T-cell (primary cell): ENCODE data around the gene CD2. TPM values are rescaled to one million over a fixed set of nuclear protein-coding genes. Genes with fewer than 3 reads are reported as not detected.
A peak's percentile ranks its signal among the peaks of the same experiment; 100 is the strongest.

ENCODE experiments used
- ATAC-seq, 4 experiments: fragments of 200-7000 bp in 3 of 4; fragments of 150-1000 bp in 1 of 4; cut with Tn5 transposase; replicated peaks in 1 of 4; 1 replicate in 3 of 4; 2 replicates in 1 of 4; pipeline ENCODE4 v1.10.0; 2021; ENCODE audit warnings: moderate library complexity in 3 of 4, mild to moderate bottlenecking in 2 of 4, moderate number of reproducible peaks in 1 of 4
- CTCF ChIA-PET, 2 donors: fragments of 300-600 bp; sonication (Branson Sonifier 250); formaldehyde crosslinking; loops; one replicate each; lab custom pipeline; 2022; ENCODE audit warnings: antibody characterized with exemption in 2 of 2; lab: Charles Lee
- POLR2A ChIA-PET, 2 donors: fragments of 300-600 bp; sonication (Branson Sonifier 250); formaldehyde crosslinking; loops; one replicate each; lab custom pipeline; 2022; ENCODE audit warnings: antibody characterized with exemption in 2 of 2; lab: Charles Lee
- DNase-seq, 35 experiments: peaks; one replicate each; pipeline versions ENCODE4 v3.0.0 to v3.0.0-alpha.2; 2013 to 2023
- H3K27ac ChIP-seq: one replicate; pipeline ENCODE4 v1.5.1; 2013; ENCODE audit warnings: low read length
- H3K27me3 ChIP-seq, 2 experiments: replicated peaks in 1 of 2; 1 replicate in 1 of 2; 2 replicates in 1 of 2; pipeline versions ENCODE4 v1.6.1 to v1.7.0; 2013; ENCODE audit warnings: low read length in 1 of 2, mixed read lengths in 1 of 2; ENCODE audit not compliant: control insufficient read depth in 2 of 2, insufficient read depth in 2 of 2; ENCODE audit errors: extremely low read depth in 1 of 2
- H3K36me3 ChIP-seq, 2 donors: 1 replicate in 1 of 2; 2 replicates in 1 of 2; pipeline versions ENCODE4 v1.6.1 to v1.7.0; 2013; ENCODE audit warnings: low read length in 1 of 2; ENCODE audit not compliant: control insufficient read depth in 2 of 2, insufficient read depth in 1 of 2; ENCODE audit errors: extremely low read depth in 1 of 2
- H3K4me1 ChIP-seq, 2 experiments: 1 replicate in 1 of 2; 2 replicates in 1 of 2; pipeline versions ENCODE4 v1.6.1 to v1.7.0; 2013; ENCODE audit warnings: low read length in 2 of 2, mixed read lengths in 1 of 2; ENCODE audit not compliant: insufficient read depth in 2 of 2, control insufficient read depth in 1 of 2; ENCODE audit errors: extremely low read depth in 1 of 2
- H3K4me3 ChIP-seq, 2 donors: 1 replicate in 1 of 2; 2 replicates in 1 of 2; pipeline versions ENCODE4 v1.5.1 to v1.7.0; 2013; ENCODE audit warnings: mild to moderate bottlenecking in 2 of 2, low read length in 1 of 2, moderate library complexity in 1 of 2; ENCODE audit not compliant: control insufficient read depth in 1 of 2; ENCODE audit errors: extremely low read depth in 1 of 2
- H3K9me3 ChIP-seq: 2 replicates; pipeline ENCODE4 v1.7.0; 2013
- H3K27ac Mint-ChIP-seq, 2 donors: one replicate each; pipeline ENCODE4 v1.8.0; 2020 to 2021; ENCODE audit warnings: mild to moderate bottlenecking in 2 of 2, mixed read lengths in 2 of 2
- H3K27me3 Mint-ChIP-seq, 2 donors: one replicate each; pipeline ENCODE4 v1.8.0; 2021 to 2022; ENCODE audit warnings: mixed read lengths in 2 of 2
- H3K36me3 Mint-ChIP-seq: one replicate; pipeline ENCODE4 v1.8.0; 2021; ENCODE audit warnings: mixed read lengths
- H3K4me1 Mint-ChIP-seq, 3 donors: one replicate each; pipeline ENCODE4 v1.8.0; 2020 to 2022; ENCODE audit warnings: mixed read lengths in 3 of 3, mild to moderate bottlenecking in 1 of 3
- H3K4me3 Mint-ChIP-seq, 3 donors: one replicate each; pipeline ENCODE4 v1.8.0; 2020 to 2022; ENCODE audit warnings: mild to moderate bottlenecking in 3 of 3, mixed read lengths in 3 of 3, moderate library complexity in 3 of 3
- H3K9me3 Mint-ChIP-seq, 3 donors: one replicate each; pipeline ENCODE4 v1.8.0; 2020 to 2022; ENCODE audit warnings: mixed read lengths in 3 of 3
- WGBS: methylation state at CpG from one replicate; pipeline ENCODE4 v1.1.5; 2013; ENCODE audit warnings: missing lambda C conversion rate; ENCODE audit not compliant: insufficient coverage; 5-methylcytosine and 5-hydroxymethylcytosine counted together
- total RNA-seq, 35 experiments: library from RNA in 6 of 35; stranded (reverse) in 6 of 35; fragments of 120-200 nt in 1 of 35; gene quantifications; one replicate each; pipeline versions ENCODE4 v1.2.1 to v1.2.4 and lab custom pipeline; 2013 to 2026

The CD2 gene
- total RNA-seq, 5 donors from 2014 or later (not counting 1 experiment from before 2014, with no cell fraction given): 119 to 209 (median 158) TPM

GRCh38 chr1:116806671-116807070 is 52.4 kb downstream of the CD2 start:
- peaks cover 8 to 72% of the 10 kb centered on the region in 2 experiments for H3K4me1 ChIP-seq
- H3K9me3 ChIP-seq: no peaks in the 10 kb centered on the region
- ChIA-PET CTCF (interaction anchor here in 1 of 2 donors (0.8 to 1.3 kb wide), 4 partner anchors 9 to 69 kb away, joined by 3 to 6 read pairs (median 4); no protein-coding TSS in a partner anchor), POLR2A (interaction anchor here (0.7 to 1.2 kb wide), 4 partner anchors 9 to 52 kb away, joined by 3 to 4 read pairs (median 3); partner anchors contain the start of gene CD2 (in 1 of the 2))
- no peaks in the 10 kb centered on the region for H3K36me3 Mint-ChIP-seq
- H3K4me3 ChIP-seq: peak overlapping the region in 1 of 2 donors; percentile 22
- no peaks in the 10 kb centered on the region for H3K36me3 ChIP-seq
- no peak for ATAC-seq
- peak overlapping the region; percentile 87 for H3K27ac ChIP-seq
- no CpG with 5 or more reads among the region's 4 CpGs for WGBS
- H3K27me3 ChIP-seq: no peaks in the 10 kb centered on the region
- peak overlapping the region; percentile 61 to 72 (median 64) for H3K4me3 Mint-ChIP-seq
- peak in 1 of 35 experiments; percentile 40 for DNase-seq
- peak overlapping the region; percentile 95 to 99 for H3K27ac Mint-ChIP-seq
- H3K27me3 Mint-ChIP-seq: no peaks in the 10 kb centered on the region
- peaks cover 0 to 2% (median under 1%) of the 10 kb centered on the region in 3 donors for H3K9me3 Mint-ChIP-seq
- peaks cover 71 to 91% (median 91%) of the 10 kb centered on the region in 3 donors for H3K4me1 Mint-ChIP-seq

DNA sequence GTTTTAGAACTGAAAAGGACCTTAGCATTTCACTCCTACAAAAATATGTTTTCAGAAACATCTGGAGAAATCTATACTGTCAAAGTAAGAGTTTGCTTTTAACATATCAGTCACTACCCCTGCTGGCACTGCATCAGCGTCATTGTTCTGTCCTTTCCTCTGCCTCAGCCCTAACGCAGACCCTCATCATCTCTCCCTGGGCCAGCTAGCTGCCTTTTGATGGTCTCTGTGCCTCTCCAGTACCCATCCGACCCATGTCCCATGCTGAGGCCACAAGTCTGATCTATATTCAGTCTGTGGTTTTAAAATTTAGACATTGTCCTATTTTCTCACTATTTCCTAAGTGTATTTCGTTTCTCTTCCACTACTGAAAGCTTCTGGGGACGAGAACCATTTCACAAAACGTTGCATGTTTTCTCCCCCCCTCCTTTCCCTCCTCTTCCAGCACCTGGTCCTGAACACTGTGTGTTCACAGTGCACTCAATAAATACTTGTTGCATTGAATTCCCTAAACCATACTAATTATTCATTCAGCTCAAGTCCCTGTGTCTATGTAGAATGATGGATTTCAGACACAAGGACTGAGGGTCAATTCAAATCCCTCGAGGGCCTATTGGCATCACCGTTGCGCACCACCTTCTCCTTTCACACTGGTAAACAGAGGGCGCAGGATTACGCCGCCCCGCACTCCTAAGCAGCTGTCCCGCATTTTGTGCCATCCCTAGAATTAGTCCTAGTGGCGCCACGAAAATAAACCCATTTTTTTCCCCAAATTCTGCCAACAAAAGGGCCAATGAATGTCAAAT is 53.4 kb downstream of the CD2 start:
- peak in 1 of 4 experiments; percentile 4 for ATAC-seq
- H3K27me3 ChIP-seq: no peaks in the 10 kb centered on the region
- peaks cover 62 to 91% (median 86%) of the 10 kb centered on the region in 3 donors for H3K4me1 Mint-ChIP-seq
- H3K36me3 ChIP-seq: no peaks in the 10 kb centered on the region
- peaks cover 4 to 11% (median 4%) of the 10 kb centered on the region in 3 donors for H3K9me3 Mint-ChIP-seq
- peak overlapping the region; percentile 87 for H3K27ac ChIP-seq
- peak in 1 of 35 experiments; percentile 37 for DNase-seq
- POLR2A ChIA-PET: interaction anchor here in 1 of 2 donors (0.8 kb wide), 1 partner anchor 53 kb away, joined by 3 read pairs; the partner anchor contains the start of gene CD2
- H3K36me3 Mint-ChIP-seq: peaks cover 6% of the 10 kb centered on the region
- H3K9me3 ChIP-seq: peaks cover 2% of the 10 kb centered on the region
- H3K27ac Mint-ChIP-seq: peak overlapping the region; percentile 95 to 99
- H3K4me3 Mint-ChIP-seq: peak overlapping the region; percentile 63 to 66 (median 65)
- CTCF ChIA-PET: interaction anchor here in 1 of 2 donors (0.6 to 1.2 kb wide), 3 partner anchors 8 to 38 kb away, joined by 4 to 7 read pairs (median 6); no protein-coding TSS in a partner anchor
- WGBS: 33% methylated on average over 14 of the region's 16 CpGs
- peak overlapping the region in 1 of 2 donors; percentile 14 for H3K4me3 ChIP-seq
- H3K27me3 Mint-ChIP-seq: no peaks in the 10 kb centered on the region
- peaks cover 8 to 67% of the 10 kb centered on the region in 2 experiments for H3K4me1 ChIP-seq

GRCh38 chr1:116808200-116808847 is 54.1 kb downstream of the CD2 start:
- Mint-ChIP-seq H3K36me3 (peaks cover 11% of the 10 kb centered on the region), H3K27me3 (no peaks in the 10 kb centered on the region), H3K4me1 (peaks cover 62 to 88% (median 81%) of the 10 kb centered on the region in 3 donors), H3K4me3 (peak overlapping the region; percentile 63 to 66 (median 65)), H3K9me3 (peaks cover 5 to 18% (median 9%) of the 10 kb centered on the region in 3 donors), H3K27ac (peak overlapping the region; percentile 95 to 99)
- peak overlapping the region; percentile 87 for H3K27ac ChIP-seq
- ATAC-seq (peak; percentile 4 to 27 (median 18)), DNase-seq (peak in 1 of 35 experiments; percentile 50)
- no peaks in the 10 kb centered on the region for H3K27me3 ChIP-seq
- POLR2A ChIA-PET: interaction anchor here in 1 of 2 donors (0.8 to 1.2 kb wide), 4 partner anchors 9 to 44 kb away, joined by 3 to 26 read pairs (median 3); no protein-coding TSS in a partner anchor
- CTCF ChIA-PET: interaction anchor here in 1 of 2 donors (1.0 to 1.6 kb wide), 5 partner anchors 8 to 71 kb away, joined by 3 to 9 read pairs (median 5); no protein-coding TSS in a partner anchor
- WGBS: 33% methylated on average over 1 of the region's 8 CpGs
- no peaks in the 10 kb centered on the region for H3K36me3 ChIP-seq
- H3K9me3 ChIP-seq: peaks cover 3% of the 10 kb centered on the region
- peaks cover 8 to 61% of the 10 kb centered on the region in 2 experiments for H3K4me1 ChIP-seq
- no peak overlapping the region for H3K4me3 ChIP-seq

DNA sequence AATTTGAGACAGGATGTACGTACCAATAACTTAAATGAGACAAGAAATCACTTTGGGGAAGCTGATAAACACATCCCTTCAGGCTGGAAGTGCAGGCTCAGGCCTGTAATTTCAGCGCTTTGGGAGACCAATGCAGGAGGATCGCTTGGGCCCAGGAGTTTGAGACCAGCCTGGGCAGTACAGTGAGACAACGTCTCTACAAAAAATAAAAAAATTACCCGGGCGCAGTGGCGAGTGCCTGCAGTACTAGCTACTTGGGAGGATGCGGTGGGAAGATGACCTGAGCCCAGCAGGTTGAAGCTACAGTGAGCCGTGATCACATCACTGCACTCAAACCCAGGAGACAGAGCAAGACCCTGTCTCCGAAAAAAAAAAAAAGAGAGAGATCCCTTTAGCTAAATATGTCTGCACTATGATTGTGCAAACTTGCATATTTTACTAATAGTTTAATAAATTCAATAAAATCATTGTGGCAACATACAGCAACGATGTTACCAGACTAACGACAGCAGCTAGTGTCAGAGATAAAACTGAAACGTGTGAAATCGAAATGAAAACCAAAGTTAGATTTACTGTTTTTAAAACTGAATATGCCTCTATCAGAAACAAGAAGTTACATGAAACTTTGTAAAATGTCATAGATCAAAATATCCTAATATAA is 54.7 kb downstream of the CD2 start:
- H3K27me3 ChIP-seq: no peaks in the 10 kb centered on the region
- peak in 7 of 35 experiments; percentile 3 to 54 (median 25) for DNase-seq
- peaks cover 58 to 83% (median 76%) of the 10 kb centered on the region in 3 donors for H3K4me1 Mint-ChIP-seq
- 47% methylated on average over 3 of the region's 14 CpGs for WGBS
- H3K9me3 Mint-ChIP-seq: peaks cover 8 to 25% (median 14%) of the 10 kb centered on the region in 3 donors
- peak overlapping the region; percentile 63 to 66 (median 65) for H3K4me3 Mint-ChIP-seq
- H3K36me3 ChIP-seq: no peaks in the 10 kb centered on the region
- H3K4me3 ChIP-seq: no peak overlapping the region
- peak; percentile 53 to 58 (median 54) for ATAC-seq
- peaks cover 17% of the 10 kb centered on the region for H3K36me3 Mint-ChIP-seq
- H3K27me3 Mint-ChIP-seq: no peaks in the 10 kb centered on the region
- H3K4me1 ChIP-seq: peaks cover 8 to 55% of the 10 kb centered on the region in 2 experiments
- CTCF ChIA-PET: interaction anchor here in 1 of 2 donors (0.6 to 1.6 kb wide), 7 partner anchors 9 to 285 kb away, joined by 3 to 9 read pairs (median 4); no protein-coding TSS in a partner anchor
- peaks cover 3% of the 10 kb centered on the region for H3K9me3 ChIP-seq
- H3K27ac Mint-ChIP-seq: peak overlapping the region; percentile 95 to 99
- H3K27ac ChIP-seq: peak overlapping the region; percentile 87
- POLR2A ChIA-PET: interaction anchor here (0.5 to 1.2 kb wide), 5 partner anchors 9 to 50 kb away, joined by 3 to 26 read pairs (median 3); no protein-coding TSS in a partner anchor

DNA sequence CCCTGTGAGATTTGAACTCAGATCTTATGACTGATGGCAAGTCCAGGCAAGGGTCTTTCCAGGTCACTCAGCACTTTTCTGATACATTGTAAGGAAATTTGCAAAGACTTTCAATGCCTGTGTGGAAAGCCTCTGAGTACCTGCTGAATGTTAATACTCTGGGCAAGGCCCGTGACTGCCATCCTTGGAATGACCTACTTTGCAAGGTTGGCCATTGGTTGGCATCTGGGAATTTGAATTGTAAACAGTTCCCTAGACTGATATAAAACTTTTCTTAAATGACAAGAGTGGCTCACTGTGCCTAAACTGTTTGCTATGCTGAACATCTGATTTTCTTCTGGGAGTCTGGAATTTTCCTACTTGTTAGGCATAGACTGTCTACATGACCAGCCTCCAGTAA is 57.1 kb downstream of the CD2 start:
- Mint-ChIP-seq H3K36me3 (peaks cover 18% of the 10 kb centered on the region), H3K4me3 (no peak overlapping the region), H3K9me3 (peaks cover 11 to 29% (median 16%) of the 10 kb centered on the region in 3 donors), H3K27ac (peak overlapping the region; percentile 80 to 81), H3K27me3 (no peaks in the 10 kb centered on the region), H3K4me1 (peaks cover 52 to 76% (median 66%) of the 10 kb centered on the region in 3 donors)
- POLR2A ChIA-PET: no interaction called here
- CTCF ChIA-PET: no interaction called here
- Histone ChIP-seq H3K4me3 (no peak overlapping the region), H3K9me3 (peaks cover 3% of the 10 kb centered on the region), H3K36me3 (no peaks in the 10 kb centered on the region), H3K27ac (peak overlapping the region; percentile 87), H3K4me1 (peaks cover 16 to 49% of the 10 kb centered on the region in 2 experiments), H3K27me3 (no peaks in the 10 kb centered on the region)
- WGBS: no CpG with 5 or more reads among the region's 1 CpG
- DNase-seq (no peak), ATAC-seq (no peak)
